GM21717 (cell line): ENCODE data around the gene SLCO1B1.
"Not testable (repeated sequence)": the region's sequence is repeated elsewhere in the genome, so short reads cannot be mapped to it uniquely, and the experiment has no call there.

ENCODE experiments used
- ATAC-seq: cut with Tn5 transposase; IDR thresholded peaks from one replicate; pipeline ENCODE4 v1.9.1; 2021; ENCODE audit warnings: mild to moderate bottlenecking, moderate library complexity; ENCODE audit not compliant: unreplicated experiment

SLCO1B1 gene, protein sequence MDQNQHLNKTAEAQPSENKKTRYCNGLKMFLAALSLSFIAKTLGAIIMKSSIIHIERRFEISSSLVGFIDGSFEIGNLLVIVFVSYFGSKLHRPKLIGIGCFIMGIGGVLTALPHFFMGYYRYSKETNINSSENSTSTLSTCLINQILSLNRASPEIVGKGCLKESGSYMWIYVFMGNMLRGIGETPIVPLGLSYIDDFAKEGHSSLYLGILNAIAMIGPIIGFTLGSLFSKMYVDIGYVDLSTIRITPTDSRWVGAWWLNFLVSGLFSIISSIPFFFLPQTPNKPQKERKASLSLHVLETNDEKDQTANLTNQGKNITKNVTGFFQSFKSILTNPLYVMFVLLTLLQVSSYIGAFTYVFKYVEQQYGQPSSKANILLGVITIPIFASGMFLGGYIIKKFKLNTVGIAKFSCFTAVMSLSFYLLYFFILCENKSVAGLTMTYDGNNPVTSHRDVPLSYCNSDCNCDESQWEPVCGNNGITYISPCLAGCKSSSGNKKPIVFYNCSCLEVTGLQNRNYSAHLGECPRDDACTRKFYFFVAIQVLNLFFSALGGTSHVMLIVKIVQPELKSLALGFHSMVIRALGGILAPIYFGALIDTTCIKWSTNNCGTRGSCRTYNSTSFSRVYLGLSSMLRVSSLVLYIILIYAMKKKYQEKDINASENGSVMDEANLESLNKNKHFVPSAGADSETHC

DNA sequence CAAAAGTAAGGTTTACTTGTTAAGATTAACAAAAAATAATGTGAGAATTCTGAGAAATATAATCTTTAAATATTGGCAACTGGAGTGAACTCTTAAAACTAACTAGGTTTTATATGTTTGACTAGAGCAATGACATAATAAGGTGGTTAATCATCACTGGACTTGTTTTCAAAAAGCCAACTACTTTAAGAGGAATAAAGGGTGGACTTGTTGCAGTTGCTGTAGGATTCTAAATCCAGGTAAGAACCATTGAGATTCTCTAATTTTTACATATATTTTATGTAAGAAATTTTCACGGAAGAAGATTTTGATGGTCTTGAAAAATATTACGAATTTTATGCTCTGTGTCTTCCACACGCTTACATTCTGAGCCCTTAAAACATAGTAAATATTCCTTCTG lies at the start of gene SLCO1B1:
TSS of gene SLCO1B1 (plus strand) at position 197 of the 400 bp plus-strand sequence. CDS start 10,381 bp downstream, outside the sequence.
- no peak for ATAC-seq

DNA sequence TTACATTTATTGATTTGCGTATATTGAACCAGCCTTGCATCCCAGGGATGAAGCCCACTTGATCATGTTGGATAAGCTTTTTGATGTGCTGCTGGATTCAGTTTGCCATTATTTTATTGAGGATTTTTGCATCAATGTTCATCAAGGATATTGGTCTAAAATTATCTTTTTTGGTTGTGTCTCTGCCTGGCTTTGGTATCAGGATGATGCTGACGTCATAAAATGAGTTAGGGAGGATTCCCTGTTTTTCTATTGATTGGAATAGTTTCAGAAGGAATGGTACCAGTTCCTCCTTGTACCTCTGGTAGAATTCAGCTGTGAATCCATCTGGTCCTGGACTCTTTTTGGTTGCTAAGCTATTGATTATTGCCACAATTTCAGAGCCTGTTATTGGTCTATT lies 46.2 kb upstream of the SLCO1B1 start:
- not testable (repeated sequence) for ATAC-seq

DNA sequence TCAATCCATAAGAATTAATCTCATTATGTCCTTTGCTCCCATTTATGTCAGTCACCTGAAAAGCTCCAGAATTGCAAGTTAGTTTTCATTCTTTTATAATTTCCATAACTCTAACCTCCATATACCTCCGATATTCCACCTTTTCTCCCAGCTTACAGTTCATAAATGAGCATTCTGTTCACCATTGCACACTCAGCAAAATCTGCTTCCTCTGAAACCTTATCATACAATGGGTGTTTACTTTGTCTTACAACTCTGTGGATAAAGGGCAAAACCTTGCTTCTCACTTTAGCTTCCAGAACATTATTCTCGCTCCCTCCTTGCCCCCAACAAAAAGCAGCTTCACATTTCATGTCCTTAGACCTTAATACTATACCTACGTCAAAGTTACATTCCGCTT lies 19.3 kb upstream of the SLCO1B1 start:
- no peak for ATAC-seq

DNA sequence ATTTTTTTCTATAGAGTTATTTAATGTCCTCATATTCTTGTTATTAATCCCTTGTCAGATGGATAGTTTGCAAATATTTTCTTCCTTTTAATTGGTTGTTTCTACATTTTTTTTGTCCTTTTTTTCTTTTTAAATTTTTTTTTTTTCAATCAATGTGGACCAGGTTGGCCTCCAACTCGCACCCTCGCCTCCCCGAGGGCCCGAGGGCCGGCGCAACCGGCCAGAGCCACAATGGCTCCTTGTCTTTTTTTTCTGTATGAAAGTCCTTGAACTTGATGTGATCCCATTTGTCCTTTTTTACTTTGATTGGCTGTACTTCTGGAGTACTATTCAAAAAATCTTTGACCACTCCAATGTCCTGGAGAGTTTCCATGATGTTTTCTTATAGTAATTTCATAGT lies 17.7 kb upstream of the SLCO1B1 start:
- ATAC-seq, result no peak

DNA sequence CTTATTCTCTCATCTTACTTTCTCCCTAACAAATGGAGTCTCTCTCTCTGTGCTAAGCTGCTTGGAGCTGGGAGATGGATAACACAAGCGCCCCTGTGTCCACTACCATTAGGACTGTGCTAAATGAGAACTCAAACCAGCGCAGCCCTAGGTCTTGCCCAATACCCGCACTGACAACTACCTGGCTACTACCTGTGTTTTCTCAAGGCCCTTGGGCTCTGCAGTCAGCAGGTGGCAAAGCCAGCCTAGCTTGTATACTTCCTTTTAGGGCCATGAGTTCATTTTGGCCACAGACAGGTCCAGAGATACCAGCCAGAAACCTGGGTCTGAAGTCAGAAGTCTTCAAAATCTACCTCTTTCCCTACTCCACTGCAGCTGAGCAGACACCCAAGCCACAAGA lies 13.0 kb upstream of the SLCO1B1 start:
- ATAC-seq, result no peak

DNA sequence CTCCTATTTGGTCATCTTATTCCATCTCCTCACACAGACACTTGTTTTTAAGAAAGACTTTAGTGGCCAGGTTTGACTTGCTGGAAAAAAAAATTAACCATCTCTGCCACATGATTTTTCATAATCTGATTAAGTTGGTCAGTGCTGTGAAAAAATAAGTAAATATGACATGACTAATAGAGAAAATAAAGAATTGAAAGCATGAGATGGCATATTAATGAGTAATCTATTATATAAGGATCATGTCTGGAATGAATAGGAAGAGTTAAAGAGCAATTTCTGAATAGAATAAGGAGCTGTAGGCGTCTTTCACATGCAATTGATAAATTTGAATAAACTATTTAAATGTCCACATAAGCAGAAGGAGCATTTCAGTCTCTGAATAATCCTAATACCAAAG lies 12.2 kb upstream of the SLCO1B1 start:
- no peak for ATAC-seq

DNA sequence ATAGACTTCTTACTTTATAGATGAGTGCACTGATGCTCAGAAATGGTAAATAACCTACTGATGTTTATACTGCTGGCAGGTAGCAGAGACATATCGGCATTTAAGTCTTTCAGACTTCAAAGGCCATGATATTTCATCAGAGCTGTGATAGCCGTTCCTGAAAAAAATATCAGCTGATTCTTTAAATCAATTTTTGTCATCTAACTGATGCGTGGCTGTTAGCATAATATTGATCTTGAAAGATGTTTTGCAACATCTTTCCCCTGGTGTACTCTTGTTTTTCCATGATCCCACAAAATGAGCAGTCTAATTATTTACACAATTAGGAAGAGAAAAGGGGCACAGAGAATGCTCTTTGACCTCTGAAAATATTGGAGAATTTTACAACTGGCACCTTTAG lies 1.6 kb upstream of the SLCO1B1 start:
- ATAC-seq, result no peak

DNA sequence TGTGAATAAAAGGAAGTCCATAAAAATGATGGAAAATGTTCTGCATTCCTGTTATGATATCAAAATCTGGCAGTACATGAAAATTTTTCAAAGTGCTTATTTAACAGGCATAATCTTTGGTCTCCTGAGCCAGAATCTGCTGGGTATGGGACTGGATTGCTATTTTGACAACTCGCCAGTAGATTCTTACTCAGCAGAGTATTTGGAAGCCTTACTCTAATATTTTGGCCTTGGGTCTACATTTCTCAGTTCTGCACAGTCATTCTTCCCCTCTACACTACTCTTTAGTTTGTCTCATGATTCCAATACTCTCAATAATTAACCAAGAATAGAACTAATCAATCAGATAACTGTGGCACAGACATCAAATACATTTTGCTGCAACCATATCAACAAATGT lies 1.1 kb upstream of the SLCO1B1 start:
- no peak for ATAC-seq

DNA sequence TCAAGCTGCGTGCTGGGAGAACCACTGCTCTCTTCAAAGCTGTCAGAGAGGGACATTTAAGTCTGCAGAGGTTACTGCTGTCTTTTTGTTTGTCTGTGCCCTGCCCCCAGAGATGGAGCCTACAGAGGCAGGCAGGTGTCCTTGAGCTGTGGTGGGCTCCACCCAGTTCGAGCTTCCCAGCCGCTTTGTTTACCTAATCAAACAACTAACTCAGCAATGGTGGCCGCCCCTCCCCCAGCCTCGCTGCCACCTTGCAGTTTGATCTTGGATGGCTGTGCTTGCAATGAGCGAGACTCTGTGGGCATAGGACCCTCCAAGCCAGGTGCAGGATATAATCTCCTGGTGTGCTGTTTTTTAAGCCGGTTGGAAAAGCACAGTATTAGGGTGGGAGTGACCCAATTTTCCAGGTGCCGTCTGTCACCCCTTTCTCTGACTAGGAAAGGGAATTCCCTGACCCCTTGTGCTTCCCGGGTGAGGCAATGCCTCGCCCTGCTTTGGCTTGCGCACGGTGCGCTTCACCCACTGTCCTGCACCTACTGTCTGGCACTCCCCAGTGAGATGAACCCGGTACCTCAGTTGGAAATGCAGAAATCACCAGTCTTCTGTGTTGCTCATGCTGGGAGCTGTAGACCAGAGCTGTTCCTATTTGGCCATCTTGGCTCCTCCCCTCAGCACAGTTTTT lies 6.5 kb downstream of the SLCO1B1 start:
- ATAC-seq, result not testable (repeated sequence)

DNA sequence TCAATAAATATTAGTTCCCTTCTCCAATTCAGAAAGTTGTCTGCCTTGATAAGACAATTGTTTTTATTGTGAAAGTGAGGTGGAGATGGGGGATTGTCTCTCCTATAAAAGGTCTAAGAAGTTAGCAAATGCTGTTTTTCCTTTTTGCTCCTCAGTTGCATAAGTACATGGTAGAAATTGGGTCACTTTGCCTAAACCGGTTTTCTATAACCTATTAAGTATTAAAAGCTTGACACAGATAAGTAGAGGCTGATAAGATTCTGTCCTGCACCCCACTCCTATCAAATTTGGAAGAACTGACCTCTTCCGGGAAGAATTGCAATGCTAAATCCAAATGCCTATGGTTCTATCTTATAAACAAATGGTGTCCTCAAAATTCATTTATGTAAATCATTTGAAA lies 7.0 kb downstream of the SLCO1B1 start:
- ATAC-seq, result no peak

DNA sequence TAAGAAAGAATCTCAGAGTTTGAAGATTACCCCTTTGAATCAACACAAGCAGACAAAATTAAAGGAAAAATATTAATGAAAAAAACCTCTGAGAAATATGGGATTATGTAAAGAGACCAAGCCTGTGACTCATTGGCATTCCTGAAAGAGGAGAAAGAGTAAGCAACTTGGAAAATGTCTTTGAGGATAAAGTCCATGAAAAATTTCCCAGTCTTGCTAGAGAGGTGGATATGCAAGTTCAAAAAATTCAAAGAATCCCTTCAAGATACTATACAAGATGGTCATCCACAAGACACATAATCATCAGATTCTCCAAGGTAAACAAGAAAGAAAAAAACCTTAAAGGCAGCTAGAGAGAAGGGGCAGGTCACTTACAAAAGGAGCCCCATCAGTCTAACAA lies 13.3 kb downstream of the SLCO1B1 start:
- ATAC-seq, result no peak

DNA sequence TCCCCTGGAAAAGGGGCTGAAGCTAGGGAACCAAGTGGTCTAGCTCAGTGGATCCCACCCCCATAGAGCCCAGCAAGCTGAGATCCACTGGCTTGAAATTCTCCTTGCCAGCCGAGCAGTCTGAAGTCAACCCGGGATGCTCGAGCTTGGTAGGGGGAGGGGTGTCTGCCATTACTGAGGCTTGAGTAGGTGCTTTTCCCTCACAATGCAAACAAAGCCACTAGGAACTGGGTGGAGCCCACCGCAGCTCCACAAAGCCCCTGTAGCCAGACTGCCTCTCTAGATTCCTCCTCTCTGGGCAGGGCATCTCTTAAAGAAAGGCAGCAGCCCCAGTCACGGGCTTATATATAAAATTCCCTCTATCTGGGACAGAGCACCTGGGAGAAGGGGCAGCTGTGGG lies 18.9 kb downstream of the SLCO1B1 start:
- not testable (repeated sequence) for ATAC-seq

DNA sequence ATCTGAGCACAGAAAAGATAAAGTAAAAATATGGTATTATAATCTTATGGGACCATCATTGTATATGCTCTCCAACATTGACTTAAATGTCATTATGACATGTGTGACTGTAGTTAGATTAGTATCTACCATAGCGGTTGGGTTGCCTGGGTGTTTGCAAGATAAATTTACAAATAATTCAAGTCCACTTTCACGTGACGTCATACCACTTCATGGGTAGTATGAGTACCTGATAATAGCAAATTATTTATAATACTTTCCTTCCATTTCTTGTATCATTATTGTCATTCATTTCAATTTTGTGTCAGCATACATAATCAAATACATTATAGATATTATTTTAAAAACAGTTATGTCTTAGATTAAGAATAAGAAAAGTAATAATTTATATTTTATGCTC lies 20.2 kb downstream of the SLCO1B1 start:
- no peak for ATAC-seq

DNA sequence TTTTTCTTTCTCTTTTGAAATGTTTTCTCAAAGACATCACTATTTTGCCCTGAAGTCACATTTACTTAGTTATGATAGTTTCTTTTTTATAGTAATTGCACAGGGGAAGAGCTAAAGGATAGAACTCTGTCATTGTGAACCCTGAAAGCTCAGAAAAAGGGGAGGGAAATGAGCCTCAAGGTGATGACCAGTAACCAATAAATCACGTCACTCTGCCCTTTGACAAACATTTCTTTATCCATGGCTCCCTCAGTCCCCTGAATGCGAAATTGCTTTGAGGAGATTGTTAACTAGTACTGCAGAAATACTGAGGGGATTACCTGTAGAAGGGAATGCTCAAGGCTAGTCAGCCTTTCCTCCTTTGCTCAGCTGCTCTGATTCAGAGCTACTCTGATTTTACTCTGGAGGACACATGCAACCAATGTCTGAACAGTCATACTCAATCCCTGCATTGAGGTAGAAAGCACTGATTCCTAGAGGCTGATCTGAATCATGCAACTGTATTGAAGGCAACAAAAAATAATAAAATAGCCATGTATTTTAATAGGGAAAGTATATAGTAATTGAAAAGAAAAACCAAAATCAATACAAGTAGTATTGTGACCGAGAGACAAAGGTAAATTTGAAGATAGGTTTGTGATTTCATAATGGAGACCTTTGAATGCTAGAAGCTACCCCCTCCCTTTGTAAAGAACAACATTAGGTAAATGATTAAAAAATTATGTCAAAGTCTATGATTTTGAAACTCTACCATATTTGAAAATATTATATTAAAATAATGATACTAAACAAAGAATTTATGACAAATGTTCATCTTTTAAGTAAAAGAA lies 24.7 kb downstream of the SLCO1B1 start:
- ATAC-seq, result no peak

DNA sequence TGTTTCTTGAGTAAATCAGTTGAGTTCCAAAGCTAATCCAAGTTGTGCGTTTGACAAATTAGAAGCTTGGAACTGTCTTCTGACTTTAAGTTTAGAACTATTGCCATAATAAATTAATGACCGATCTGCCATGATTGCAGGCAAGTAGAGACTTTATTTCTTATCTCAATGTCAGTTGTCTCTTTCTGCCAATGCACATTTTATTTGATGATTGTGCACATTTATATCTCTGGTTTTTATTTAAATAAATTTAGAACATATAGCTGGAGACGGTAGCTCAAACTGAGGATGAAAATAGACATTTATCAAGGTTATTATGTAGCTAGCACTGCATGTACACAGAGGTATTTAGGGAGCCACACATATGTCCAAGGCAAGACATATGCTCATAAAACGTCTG lies 34.1 kb downstream of the SLCO1B1 start:
- ATAC-seq, result no peak

DNA sequence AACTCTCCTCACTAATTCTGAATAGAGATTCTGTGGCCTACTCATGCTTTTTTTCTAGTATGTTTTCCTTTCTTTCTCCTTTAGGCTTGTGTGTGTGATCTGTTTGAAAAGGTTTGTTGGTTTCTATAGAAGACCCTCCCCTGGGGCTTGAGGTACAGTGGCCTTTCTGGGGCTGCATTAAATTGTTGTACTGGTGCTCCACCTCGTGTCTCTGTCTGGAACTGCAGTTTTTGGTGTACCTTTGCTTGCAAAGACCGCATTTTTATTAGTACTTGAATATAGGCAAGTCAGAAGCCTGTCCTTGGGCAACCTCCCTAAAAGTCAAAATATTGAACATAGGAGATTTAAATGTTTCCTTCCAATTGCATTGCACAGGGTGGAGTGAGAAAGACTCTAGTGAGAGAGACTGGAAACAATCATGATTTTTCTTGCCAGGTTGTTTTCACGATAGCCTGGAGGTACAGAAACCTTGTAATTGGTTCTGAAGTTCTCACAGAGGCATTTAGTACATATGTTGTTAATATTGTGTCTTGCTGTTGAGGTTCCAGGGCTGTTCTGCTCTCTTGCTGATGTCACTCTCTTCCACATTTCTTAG lies 39.0 kb downstream of the SLCO1B1 start:
- ATAC-seq, result no peak

DNA sequence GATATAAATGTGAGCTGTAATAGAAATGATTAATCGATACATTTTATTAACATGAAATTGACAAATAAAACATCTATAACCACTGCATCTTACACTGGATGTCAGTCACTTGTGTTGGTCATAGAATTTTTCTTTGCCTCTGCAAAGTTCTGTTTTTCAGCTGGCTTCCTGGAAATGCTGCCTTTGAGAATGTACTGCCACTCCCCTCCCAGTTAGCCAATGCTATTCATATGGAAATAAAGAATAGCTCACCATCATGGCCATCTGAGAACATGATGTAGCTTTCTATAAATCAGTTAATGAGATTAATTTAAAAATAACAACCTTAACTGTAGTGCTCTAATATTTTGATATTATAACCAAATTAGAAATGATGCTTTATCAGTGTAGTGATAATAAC lies 41.1 kb downstream of the SLCO1B1 start:
- no peak for ATAC-seq

DNA sequence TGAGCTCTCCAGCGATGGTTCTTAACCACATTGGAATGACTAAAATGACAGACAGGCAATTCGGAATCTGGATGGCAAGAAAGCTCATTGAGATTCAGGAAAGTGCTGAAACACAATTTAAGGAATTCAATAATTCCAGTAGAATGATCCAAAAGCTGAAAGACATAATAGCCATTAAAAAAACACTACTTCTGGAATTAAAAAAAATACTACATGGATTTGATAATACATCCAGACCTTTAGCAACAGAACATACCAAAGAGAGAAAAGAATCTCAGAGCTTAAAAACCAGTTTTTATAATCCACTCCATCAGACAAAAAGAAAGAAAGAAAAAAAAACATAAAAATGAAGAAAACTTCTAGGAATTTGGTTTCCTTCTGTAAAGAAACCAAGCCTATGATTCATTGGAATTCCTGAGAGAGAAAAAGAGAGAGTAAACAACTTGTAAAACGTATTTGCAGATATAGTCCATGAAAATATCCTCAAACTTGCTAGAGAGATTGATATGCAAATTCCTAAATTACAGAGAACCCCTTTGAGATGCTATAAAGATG lies 52.8 kb downstream of the SLCO1B1 start:
- ATAC-seq, result no peak

DNA sequence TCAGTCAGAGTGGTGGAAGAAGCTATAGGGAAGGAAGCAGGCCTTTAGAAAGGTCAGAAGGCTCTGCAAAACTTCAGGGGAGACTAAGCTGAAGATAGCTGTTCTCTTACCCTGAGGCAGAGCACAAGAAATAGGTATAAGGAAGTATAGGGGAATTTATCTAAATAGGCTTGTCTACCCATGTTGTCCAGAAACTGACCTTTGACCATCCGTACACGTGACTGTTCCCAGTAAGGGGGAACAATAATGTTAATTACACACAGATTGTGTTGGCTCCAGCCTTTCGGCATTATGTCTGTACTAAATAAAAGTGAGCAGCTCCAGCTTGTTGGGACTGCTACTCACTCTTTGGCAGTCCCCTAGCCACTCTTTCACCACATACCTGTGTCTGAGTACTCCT lies 59.0 kb downstream of the SLCO1B1 start:
- ATAC-seq, result no peak

DNA sequence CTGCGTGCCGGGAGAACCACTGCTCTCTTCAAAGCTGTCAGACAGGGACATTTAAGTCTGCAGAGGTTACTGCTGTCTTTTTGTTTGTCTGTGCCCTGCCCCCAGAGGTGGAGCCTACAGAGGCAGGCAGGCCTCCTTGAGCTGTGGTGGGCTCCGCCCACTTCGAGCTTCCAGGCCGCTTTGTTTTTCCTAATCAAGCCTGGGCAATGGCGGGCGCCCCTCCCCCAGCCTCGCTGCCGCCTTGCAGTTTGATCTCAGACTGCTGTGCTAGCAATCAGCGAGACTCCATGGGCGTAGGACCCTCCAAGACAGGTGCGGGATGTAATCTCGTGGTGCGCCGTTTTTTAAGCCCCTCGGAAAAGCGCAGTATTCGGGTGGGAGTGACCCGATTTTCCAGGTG lies 83.4 kb downstream of the SLCO1B1 start:
- not testable (repeated sequence) for ATAC-seq
